Measurements from ENCODE around the gene STMND1.
A peak's percentile ranks its signal among the peaks of the same experiment; 100 is the strongest.

The STMND1 gene

DNA sequence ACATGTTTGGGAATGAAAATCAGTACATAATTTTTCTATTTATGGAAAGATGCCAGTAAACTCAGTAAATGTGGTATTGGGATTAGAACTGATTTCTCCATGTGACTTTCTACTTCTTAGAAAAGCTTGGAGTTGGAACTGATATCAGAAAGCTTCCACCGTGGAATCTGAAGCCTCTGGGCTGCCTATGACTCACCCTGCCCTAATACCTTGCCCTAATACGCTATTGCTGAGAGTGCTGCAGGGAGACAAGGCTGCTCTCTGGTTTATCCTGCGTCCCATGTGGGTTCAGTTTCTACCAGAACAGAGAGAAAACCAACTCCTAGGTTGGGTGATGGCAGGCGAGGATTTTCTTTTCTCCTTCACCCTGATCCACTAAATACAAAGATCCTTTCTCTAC is 3.3 kb upstream of the STMND1 start:
- no peak for DNase-seq

DNA sequence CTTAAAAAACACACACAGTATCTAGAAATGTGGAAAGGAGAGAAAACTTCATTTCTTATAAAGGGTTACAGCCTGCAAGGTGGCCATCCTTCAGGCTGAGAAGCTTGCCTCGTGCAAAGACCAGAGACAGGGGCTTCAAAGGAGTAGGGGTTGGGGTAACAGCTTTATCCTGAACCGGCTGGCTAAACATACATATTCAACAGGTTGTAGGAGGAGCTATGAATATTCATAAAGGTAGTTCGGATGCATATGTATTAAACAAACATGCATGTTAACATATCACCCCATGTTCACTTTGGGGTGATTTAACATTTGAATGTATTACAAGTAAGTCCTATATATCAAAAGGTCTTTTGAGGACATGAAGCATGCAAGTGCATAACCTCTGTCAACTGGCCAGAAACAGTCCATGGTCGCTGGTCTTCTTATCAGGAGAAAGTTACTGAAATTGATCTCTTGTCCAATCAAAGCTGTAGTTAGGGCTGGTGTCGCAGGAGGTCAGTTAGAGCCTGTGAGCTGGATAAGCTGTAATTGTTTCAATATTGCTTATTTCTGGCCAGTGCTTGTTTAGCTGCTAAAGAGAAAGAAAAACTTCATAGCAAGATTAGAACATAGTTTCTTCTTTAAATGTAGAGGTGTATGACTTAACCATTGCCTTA is 2.3 kb upstream of the STMND1 start:
- no peak for DNase-seq

DNA sequence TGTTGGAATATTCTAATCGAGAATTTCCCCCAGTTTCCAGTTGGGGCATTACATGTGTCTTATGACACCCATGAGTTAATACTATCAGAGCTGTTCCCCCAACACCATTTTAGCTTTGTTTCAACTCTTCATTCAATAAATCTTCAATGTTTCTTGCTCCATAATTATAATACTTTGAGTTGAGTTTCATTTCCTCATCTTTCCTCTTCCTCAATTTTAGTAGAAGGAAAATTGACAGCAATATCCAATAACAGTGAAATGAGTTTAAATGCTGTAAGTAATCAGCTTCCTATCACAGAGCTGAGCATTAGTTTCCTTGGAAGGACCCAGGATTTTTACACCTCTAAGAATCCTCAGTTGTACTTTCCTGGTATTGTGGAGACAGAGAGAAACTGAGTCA is 1.0 kb upstream of the STMND1 start:
- no peak for DNase-seq

DNA sequence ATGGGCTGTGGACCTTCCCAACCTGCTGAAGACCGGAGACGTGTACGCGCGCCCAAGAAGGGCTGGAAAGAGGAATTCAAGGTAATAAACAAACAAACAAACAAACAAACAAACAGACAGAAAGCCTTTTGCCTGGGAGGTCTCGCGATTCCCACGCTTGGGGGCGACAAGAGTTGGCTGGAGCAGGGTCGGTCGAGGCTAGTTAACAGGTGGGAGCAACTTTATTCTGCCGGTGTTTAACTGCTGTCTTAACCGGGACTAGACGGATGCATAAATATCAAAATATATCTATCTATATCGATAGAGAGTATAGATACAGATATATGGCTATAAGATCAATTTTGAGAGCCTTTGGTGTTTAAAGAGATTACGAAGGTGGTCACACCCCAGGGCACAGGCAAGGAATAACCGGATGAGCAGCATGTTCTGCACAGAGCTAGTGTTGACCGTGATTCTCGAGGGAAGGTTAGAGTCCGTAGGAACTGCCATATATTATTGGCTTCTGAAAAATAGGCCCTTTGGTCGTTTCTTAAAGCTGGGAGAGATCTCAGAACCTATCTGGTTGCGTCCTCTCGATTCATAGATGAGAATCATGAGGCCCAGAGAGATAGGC is 514 bp downstream of the STMND1 start:
- no peak for DNase-seq

DNA sequence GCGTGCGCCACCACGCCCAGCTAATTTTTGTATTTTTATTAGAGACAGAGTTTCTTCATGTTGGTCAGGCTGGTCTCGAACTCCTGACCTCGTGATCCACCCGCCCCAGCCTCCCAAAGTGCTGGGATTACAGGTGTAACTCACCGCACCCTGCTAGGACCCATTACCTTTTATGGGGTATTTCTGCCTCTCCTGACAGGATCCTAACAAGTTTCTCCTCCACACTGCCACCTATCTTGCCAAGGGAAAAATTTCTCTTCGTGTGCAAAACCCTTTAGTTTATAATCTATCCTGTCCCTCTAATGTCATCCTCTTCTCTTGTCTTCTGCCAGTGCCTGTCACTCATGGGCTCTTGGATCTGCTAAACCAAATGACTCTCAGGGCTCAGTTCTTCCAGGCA is 1.9 kb downstream of the STMND1 start:
- DNase-seq = no peak

DNA sequence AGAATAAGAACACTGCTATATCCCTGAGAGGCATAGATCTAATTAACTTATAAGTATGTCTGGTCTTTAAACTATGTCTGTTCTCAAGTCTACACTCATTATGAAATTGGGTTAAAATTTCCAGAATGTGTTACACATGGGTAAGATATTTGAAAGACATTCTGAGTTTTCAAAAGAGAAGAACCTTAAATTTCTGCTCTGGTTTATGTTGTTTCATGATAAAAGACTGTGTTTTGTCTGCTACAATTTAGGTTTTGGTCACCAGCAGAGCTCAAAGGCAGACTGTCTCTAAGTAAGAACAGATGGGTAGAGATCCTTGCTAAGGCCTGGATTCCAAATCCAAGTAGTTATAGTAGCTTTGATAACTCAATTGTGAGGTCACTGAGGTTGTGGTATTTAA is 6.0 kb downstream of the STMND1 start:
- DNase-seq = no peak

DNA sequence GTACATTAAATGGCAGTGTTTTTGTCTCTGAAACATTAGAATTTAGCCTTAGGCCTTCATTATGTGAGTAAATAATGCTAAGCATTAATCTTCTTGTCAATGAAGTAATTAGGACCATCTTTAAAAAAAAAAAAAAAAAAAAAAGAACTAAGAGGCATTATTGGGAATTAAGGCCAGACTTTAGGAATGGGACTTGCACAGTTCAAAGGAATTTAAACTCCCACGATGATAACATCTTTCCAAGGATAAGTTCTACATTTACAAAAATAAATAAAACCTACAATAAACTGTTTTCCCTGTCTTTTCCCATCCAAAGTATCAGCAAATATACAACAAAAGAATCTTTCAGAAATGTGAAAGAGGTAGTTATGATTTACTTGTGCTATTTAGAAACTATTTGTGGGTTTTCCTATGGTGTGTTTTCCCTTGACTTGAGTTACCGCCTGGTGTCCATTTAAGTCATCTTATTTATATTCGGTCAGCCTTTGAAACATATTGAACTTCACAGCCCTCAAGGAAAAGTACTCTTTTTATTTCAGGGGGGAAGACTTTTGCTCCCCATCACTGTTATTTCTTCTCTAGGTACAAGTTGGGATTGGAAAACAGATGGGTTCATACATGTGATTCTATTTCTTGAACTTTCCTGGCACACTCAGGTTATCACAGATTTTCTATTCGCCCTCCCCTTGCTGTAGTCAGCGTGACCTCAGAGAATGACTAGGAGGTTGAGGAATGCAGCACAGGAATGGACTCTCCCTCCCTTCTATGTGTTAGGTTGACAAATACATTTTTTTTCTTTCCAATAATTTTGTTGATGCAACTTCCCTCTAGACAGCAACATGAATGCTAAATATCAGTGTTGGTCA is 13.6 kb downstream of the STMND1 start:
- no peak for DNase-seq

DNA sequence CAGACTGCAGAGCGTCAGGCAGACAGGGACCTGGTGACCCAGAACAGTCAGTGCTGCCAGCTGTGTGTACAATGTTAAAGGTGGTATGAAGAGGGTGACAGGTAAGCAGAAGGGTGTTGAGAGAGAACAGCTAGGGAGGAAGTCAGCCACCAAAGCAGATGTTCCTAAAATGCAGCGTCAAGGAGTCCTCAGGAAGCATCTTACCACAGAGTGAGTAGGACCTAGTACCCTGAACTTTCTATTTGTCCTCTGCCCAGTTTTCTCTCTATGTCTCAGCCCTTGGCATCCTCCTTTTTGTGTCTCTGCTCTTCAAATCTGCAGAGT is 14.2 kb downstream of the STMND1 start:
- DNase-seq = no peak

DNA sequence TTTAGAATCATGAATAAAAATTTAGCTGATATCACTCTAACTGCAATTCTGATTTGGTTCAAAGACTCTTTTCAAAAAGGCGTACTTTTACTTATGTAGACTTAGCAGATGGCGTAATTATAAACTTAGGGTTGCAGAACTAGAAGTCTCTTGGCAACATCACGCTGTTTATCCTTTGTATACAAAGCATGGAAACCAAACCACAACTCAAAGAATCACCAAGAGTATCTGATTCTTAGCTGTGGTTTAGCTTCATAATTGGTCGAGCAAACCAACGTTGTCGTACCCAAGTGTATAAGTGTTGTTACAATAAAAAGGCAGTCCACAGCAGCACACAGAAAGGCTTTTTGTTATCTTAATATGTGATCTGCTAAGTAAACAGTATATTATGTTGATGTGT is 18.2 kb downstream of the STMND1 start:
- no peak for DNase-seq

DNA sequence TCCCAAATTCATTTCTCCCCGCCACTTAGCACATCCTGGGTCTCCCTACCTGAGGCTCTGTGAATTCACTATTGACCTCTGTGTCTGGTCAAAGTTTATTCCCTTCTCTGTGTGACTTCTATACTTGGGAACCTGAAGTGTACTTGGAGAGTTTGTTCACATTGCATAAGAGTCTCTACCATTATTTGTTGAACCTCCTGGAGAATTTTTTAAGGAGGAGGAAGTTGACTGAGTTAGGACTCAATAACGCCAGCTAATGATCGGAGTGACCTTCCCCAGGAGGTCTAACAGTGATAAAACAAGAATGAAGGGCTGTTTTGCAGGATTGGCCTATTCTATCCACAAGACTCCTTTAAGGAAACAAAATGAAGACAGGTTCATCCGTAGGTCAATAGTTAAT is 23.6 kb downstream of the STMND1 start:
- DNase-seq = no peak

DNA sequence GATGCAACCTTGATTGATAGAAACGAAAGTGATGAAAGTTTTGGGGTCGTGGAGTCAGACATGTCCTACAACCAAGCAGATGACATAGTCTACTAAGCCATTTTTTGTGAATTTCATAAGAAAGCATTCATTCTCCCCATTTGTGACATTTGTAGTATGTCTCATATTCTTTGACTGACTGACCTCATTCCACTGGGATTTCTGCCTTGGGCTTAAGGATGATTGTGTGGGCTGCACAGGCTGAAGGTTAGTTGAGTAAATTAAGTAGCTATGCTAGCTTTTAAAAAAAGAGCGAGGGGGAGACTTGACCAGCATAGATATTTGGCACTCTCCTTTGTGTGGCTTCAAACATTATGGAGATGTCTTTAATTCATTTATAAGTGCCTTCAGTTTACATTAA is 28.9 kb downstream of the STMND1 start:
- no peak for DNase-seq

DNA sequence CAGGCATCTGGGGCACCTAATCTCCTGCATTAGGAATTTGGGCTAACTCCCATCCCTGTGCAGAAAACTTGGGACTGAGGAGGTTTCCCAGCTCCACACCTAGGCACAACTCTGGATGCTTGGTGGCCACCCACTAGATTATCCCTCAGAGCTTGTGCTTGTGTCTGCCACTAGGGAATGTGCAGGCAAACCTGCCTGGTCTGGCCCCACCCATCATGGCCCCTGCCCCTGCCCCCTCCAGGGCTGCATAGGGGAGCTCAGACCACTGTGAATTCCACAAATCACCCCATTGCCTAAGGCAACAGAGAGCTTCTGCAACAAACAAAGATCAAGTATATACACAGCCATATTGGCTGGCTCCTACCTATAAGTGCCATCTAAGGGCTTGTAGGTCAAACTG is 31.1 kb downstream of the STMND1 start:
- no peak for DNase-seq

DNA sequence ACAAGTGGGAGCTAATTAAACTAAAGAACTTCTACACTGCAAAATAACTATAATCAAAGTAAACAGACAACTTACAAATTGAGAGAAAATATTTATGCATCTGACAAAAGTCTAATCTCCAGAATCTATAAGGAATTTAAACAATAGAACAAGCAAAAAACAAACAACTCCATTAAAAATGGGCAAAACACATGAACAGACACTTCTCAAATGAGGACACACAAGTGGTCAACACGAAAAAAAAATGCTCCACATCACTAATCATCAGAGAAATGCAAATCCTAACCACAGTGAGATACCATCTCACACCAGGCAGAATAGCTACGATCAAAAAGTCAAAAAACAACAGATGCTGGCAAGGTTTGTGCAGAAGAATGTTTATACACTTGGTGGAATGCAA is 36.2 kb downstream of the STMND1 start:
- no peak for DNase-seq

DNA sequence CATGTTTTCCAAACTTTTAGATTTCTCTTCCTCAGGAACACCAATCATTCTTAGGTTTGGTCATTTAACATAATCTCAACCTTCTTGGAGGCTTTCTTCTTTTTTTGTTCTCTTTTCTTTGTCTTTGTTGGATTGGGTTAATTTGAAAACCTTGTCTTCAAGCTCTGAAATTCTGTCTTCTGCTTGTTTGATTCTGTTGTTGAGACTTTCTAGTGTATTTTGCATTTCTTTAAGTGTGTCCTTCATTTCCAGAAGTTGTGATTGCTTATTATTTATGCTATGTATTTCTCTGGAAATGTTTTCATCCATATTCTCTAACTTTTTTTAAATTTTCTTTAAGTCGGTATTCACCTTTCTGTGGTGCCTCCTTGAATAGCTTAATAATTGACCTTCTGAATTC is 42.2 kb downstream of the STMND1 start:
- DNase-seq = no peak

DNA sequence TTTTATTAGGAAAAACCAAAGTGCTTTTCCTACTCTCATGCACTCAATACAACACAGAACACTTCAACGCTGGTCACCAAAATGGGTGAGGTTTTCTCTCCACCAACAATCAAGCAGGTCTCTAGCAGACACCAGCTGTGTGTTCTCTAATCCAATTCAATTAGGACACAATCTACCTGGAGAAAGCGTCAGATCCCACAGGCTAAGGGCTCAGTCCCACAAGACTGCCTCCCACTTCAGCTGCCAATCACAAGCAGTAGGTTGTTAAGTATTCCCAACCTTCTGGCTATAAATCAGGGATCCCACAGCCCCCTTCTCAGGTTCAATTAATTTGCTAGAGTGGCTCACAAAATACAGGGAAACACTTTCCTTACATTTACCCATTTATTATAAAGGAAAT is 47.7 kb downstream of the STMND1 start:
- DNase-seq = no peak

DNA sequence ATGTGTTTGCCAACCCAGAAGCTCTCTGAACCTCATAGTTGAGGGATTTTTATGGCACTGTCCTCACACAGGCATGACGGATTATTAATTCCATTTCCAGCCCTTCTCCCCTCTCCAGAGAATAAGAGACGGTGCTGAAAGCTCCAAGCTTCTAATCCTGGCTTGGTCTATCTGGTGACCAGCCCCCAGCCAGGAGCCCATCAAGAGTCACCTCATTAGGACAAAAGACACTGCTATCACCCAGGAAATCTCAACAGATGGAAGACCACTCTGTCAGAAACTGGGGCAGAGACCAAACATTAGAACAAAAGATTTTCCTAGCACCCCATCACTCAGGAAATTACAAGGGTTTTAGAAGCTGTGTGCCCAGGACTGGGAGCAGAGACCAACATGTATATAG is 48.2 kb downstream of the STMND1 start:
- DNase-seq = no peak

DNA sequence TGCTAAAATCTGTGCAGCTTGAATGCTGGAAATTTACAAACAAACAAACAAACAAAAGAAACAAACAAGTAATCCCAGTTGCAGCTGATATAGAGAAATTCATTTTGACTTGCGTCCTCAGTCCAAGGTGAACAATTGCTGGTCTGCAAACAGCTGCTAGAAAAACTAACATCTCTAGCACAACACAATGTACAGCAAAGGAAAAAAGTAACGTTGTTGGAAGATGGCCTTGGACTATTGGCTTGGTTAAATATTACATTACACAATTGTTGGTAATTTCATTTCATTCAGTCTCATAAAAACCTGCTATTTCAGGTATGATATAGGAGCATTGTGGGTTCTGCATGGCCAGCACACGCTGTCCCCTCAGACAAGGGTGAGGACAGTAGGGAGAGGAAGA is 50.0 kb downstream of the STMND1 start:
- no peak for DNase-seq

DNA sequence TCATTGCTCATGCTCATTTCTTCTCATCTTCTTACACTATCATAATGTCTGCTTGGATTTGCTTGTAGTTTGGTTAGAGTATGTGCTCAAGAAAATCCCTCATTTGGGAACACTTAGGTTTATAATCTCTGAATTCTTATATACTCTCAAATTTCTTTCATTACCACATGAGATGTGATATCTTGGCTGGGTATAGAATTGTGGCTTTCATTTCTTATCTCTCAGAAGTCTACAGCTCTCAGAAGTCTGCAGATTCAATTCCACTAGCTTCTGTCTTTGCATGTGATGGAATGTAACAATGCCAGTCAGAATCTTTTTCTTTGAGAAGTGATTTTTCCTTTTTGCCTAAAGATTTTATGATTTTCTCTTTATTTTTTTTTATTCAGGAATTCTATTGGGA is 50.9 kb downstream of the STMND1 start:
- no peak for DNase-seq

DNA sequence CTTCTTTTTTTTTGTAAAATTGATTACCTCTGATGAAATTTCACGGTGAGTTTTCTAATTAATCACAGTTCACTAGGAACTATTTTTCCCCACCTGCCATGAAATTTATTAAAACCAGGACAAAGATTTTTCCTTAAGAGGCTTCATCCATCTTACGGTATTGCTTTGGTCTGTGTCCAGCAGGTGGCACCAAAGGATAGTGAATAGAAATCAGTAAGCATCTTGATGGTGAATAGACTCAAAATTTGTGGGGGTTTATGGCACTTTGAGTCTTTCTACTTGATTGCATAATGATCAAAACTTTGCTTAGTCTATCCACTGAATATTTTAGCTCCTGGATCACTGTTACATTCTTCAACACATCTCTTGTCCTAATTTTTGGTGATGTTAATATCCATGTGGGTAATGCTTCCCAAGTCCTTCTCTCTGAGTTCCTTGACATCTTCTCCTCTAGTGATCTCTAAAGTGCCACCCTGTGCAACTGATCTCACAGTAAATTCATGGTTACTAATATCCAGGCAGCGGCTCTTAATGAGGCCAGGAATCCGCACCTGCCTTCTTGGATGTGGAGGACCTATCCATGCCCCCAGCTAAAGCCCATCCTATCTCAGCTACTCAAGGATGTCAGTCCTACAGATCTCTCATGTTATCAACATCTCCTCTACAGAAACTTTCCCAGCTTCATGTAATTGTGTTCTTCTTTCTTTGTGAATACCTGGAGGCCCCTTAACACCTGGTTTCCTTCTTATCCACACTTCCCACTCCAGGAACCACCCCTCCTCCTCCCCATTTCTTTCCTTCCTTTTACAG is 54.5 kb downstream of the STMND1 start:
- DNase-seq = peak; percentile 22

DNA sequence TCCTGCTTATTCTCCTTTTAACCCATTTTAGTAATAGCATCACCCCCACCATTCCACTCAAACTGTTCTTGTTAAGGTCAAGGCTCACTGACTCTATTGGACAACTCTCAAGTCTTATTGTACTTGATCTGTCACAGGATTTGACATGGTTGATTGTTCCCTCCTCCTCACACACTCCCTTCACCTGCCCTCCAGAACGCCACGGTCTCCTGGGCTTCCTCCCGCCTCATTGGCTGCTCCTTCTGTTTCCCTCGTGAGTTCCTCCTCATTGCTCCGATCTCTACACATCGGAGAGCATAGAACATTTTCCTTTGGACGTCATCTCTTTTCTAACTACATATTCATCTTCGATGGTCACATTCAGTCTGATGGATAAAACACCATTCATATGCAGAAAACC is 55.1 kb downstream of the STMND1 start:
- no peak for DNase-seq

DNA sequence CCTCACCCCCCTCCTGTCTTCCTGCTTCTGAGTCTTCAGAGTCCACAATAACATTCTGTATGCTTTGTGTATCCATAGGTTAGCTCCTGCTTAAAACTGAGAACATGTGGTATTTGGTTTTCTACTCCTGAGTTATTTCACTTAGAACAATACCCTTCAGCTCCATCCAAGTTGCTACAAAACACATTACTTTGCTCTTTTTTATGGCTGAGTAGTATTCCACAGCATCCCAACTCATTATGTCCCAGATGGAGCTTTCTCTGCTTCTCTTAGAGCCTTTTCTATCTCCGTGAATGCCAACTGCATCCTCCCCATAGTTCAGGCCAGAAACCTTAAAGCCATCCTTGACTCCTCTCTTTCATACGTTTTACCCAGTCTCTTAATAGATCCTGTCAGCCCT is 55.8 kb downstream of the STMND1 start:
- no peak for DNase-seq

DNA sequence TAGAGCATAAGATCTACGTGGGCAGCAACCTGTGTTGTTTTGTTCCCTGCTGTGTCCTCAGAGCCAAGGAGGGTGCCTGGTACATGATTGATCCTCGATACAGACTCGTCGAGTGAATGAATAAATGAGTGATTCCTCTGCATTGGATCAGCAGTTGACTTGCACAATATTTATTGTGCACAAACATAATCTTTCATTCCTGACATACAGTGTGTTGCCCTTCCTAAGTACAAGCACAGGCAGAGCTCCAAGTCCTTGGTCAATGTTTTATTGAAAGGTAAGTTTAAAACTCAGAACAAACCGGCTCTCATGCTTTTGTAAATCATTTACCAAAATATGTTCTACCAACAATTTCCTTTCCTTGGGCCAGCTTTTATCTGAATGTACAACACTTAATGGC is 57.4 kb downstream of the STMND1 start:
- DNase-seq = no peak

DNA sequence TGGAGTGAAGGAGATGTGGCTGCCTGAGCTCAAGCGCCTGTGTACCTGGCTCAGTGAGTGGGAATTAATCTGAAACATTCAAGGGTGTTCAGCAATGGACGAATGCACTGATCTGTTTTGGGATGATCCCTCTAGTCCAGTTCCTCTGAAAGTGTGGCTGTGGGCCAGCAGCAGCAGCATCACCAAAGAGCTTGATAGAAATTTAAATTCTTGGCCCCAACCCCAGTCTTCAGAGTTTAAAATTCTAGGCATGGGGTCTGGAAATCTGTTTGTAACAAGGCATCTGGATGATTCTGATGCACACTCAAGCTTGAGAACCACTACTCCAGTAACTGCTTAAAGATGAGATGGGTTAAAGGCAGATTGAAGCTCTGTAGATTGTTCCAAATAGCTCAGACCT is 59.2 kb downstream of the STMND1 start:
- no peak for DNase-seq
